Activated CD4-positive, alpha-beta memory T cell treated with anti-CD3 and anti-CD28 coated beads, Interleukin-2, amount 10 ng/mL, durations not matched to agents 7 days and 5 days (primary cell): ENCODE data around the gene RASL10A. TPM values are rescaled to one million over a fixed set of nuclear protein-coding genes. Genes with fewer than 3 reads are reported as not detected.

ENCODE experiments used
- CTCF ChIA-PET: fragments of 350-600 bp; sonication (Branson Sonifier 250); formaldehyde crosslinking; loops from one replicate; lab custom pipeline; 2021; ENCODE audit warnings: antibody characterized with exemption, inconsistent platforms; lab: Charles Lee
- POLR2A ChIA-PET: fragments of 350-600 bp; sonication (Branson Sonifier 250); formaldehyde crosslinking; loops from one replicate; lab custom pipeline; 2021; ENCODE audit warnings: antibody characterized with exemption; lab: Charles Lee
- DNase-seq: peaks from one replicate; pipeline ENCODE4 v3.0.0-alpha.2; 2020
- H3K27ac Mint-ChIP-seq: one replicate; pipeline ENCODE4 v1.8.0; 2021; ENCODE audit warnings: mild to moderate bottlenecking, mixed read lengths
- H3K27me3 Mint-ChIP-seq: one replicate; pipeline ENCODE4 v1.8.0; 2021; ENCODE audit warnings: mixed read lengths
- H3K36me3 Mint-ChIP-seq: one replicate; pipeline ENCODE4 v1.8.0; 2021; ENCODE audit warnings: low read depth, mixed read lengths
- H3K4me1 Mint-ChIP-seq: one replicate; pipeline ENCODE4 v1.8.0; 2021; ENCODE audit warnings: mixed read lengths
- H3K4me3 Mint-ChIP-seq: one replicate; pipeline ENCODE4 v1.8.0; 2021; ENCODE audit warnings: mild to moderate bottlenecking, mixed read lengths
- H3K9me3 Mint-ChIP-seq: one replicate; pipeline ENCODE4 v1.8.0; 2021; ENCODE audit warnings: mixed read lengths
- total RNA-seq, 2 experiments: library from RNA; stranded (reverse); gene quantifications; one replicate each; pipeline ENCODE4 v1.2.3, GENCODE V29; 2021

Gene RASL10A
- total RNA-seq, 2 experiments from 2014 or later, result 0.38 to 0.78 TPM

DNA sequence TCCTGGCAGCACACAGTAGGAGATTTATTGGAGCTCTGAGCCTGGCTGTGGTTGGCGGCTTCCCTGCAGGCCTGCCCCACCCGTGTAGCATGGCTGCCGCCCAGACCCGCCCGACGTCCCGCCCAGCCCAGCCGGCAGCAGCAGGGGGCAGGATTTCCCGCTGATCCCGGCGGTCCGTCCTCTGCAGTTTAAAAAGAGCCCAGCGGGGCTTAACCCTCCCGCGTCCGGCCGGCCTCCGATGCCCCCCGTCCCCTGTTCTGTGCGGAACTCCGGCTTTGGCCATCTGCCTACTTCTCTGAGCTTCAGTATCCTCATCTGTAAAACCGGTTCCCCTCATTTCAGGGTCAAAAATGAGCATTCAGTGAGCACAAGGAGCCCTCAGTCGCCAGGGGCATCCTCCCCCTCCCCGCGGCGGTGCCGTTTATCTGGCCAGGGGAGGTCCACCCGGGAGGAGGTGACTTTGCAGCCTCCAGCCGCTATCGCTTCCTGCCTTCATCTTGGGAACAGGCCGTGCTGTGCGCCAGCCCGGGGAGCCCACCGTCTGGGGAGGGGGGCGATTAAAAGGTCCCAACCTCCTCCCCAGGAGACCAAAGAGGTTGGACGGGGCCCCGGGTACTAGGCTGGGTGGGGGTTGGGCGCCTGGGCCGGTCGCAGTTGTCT is 9.2 kb downstream of the RASL10A start, which contains the start of gene GAS2L1:
Gene GAS2L1, plus strand, starts transcription at position 476 of the 660 bp plus-strand sequence. CDS start 1,456 bp downstream, outside the sequence.
- ChIA-PET POLR2A (interaction anchor here (0.6 to 2.3 kb wide), 10 partner anchors 8 to 82 kb away, joined by 3 to 9 read pairs (median 4); partner anchors contain the start of genes AP1B1 and EWSR1), CTCF (interaction anchor here (0.7 to 1.4 kb wide), 7 partner anchors 10 to 1829 kb away, joined by 3 to 6 read pairs (median 4); no protein-coding TSS in a partner anchor)

DNA sequence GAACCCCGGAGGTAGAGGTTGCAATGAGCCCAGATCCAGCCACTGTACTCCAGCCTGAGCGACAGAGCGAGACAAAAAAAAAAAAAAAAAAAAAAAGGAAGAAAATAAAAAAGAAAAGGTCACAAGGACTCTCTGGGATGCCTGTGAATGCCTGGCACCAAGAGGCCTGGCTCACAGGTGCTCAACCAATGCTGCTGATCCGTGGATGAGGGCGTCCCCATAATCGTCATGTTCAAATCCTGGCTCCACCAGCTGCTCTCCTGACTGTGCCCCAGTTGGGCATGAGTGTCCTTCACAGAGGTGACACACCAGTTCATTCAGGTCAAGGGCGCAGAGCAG is 9.7 kb downstream of the RASL10A start:
- DNase-seq, result no peak
- CTCF ChIA-PET, result interaction anchor here (0.7 to 1.4 kb wide), 8 partner anchors 11 to 1829 kb away, joined by 3 to 6 read pairs (median 4); no protein-coding TSS in a partner anchor
- peaks cover 4% of the 10 kb centered on the region for H3K27me3 Mint-ChIP-seq
- H3K4me1 Mint-ChIP-seq, result peaks cover 45% of the 10 kb centered on the region
- peak overlapping the region; percentile 72 for H3K4me3 Mint-ChIP-seq
- H3K36me3 Mint-ChIP-seq, result peaks cover 13% of the 10 kb centered on the region
- no peaks in the 10 kb centered on the region for H3K9me3 Mint-ChIP-seq
- H3K27ac Mint-ChIP-seq, result no peak overlapping the region
- POLR2A ChIA-PET, result interaction anchor here (0.6 to 2.3 kb wide), 10 partner anchors 8 to 82 kb away, joined by 3 to 9 read pairs (median 4); partner anchors contain the start of genes AP1B1 and EWSR1

More for the DNA sequence above, 9.2 kb downstream of the RASL10A start, which contains the start of gene GAS2L1:
- Mint-ChIP-seq H3K27ac (peak within 1 kb of the TSS; percentile 62), H3K4me1 (peaks cover 47% of the 10 kb centered on the region), H3K9me3 (no peaks in the 10 kb centered on the region), H3K27me3 (peaks cover 4% of the 10 kb centered on the region), H3K36me3 (peaks cover 8% of the 10 kb centered on the region), H3K4me3 (peak within 1 kb of the TSS; percentile 79)
- DNase-seq, result peak; percentile 74

DNA sequence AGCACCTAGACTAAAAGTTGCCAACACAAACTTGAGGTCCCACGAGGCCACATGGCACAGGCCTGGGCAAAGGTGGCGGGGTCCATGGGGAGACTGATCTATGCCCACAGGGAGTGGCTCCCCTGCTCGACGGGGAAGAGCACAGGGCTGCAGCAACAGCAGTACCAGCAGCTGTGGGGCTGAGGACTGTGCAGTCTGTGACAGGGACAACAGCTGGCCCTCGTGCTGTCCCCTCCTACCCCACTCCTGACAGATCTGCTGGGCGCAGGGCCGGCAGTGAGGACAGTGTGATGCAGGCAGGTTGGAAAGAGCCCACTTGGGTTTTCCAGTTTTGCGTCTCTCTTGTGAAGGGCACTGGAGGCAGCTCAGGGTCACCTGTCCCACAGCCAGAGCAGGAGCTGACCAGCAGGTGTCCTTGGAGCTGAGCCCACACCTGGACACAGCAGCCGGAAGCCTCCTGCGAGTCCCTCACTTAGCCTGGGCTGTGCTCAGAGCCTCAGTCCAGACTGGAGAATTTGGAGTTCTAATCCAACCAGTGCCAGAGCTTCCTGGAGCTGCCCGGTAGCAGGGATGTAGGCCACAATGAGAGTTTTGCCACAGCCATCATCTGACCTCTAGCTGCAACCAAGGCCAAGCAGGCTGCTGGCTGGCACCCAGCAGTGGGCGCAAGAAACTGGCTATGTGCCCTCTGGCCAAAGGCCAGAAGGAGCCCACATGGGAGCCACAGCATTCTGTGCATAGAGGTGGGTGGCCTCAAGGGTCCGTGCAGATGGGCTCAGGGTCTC is 12.6 kb downstream of the RASL10A start:
- Mint-ChIP-seq H3K27ac (no peak overlapping the region), H3K9me3 (no peaks in the 10 kb centered on the region), H3K4me3 (no peak overlapping the region), H3K4me1 (peaks cover 20% of the 10 kb centered on the region), H3K27me3 (peaks cover 4% of the 10 kb centered on the region), H3K36me3 (peaks cover 31% of the 10 kb centered on the region)
- ChIA-PET POLR2A (interaction anchor here (1.0 to 2.4 kb wide), 6 partner anchors 9 to 36 kb away, joined by 3 to 7 read pairs (median 4); no protein-coding TSS in a partner anchor), CTCF (interaction anchor here (1.1 to 1.9 kb wide), 4 partner anchors 8 to 14 kb away, joined by 3 to 6 read pairs (median 5); no protein-coding TSS in a partner anchor)
- DNase-seq, result no peak

DNA sequence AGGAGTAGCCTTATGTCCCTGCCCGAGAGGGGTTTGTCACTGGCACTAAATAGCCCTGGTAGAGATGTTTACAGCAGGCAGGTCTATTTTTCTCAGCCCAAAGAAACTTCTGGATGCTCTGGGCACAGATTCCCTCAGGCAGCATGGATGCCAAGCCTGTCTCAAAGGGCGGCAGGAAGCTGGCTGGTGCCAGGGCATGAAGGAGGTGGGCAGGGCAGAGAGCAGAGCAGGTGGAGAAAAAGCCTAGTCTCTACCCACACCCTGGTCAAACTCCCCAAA is 13.2 kb downstream of the RASL10A start:
- Mint-ChIP-seq H3K9me3 (no peaks in the 10 kb centered on the region), H3K27ac (no peak overlapping the region), H3K36me3 (peaks cover 33% of the 10 kb centered on the region), H3K27me3 (peaks cover 4% of the 10 kb centered on the region), H3K4me1 (peaks cover 15% of the 10 kb centered on the region), H3K4me3 (no peak overlapping the region)
- ChIA-PET CTCF (interaction anchor here (1.5 kb wide), 1 partner anchor 15 kb away, joined by 3 read pairs; no protein-coding TSS in a partner anchor), POLR2A (interaction anchor here (0.6 to 2.4 kb wide), 4 partner anchors 11 to 24 kb away, joined by 3 to 7 read pairs (median 4); no protein-coding TSS in a partner anchor)
- DNase-seq, result no peak

DNA sequence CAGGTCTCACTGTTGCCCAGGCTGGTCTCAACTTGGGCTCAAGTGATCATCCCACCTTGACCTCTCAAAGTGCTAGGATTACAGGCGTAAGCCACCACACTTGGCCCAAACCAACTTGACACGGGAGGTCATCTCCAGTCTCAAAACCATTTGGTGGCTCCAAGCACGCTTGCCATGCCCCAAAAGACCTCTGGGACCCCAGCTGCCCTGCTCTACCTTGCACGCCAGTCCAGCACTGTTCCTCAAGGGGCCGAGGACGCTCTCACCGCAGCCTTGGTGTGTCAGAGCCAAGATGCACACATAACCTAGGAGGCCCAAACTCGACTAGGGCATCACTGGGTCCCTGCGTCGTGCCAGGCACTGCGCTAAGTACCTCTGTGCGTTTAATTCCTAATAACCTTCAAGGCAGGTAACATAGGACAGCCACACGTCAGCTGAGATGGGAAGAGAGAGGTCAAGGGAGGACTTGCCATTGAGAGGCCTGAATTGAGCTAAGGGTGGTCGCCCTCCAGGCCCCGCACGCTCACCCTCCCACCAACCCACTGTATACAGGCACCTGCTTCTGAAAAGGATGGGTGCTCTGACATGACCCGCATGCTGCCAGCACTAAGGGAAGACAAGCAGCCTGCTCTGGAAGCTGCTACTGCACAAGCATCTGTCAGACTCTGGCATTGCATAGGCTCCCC is 13.6 kb downstream of the RASL10A start:
- H3K27me3 Mint-ChIP-seq, result peaks cover 4% of the 10 kb centered on the region
- H3K36me3 Mint-ChIP-seq, result peaks cover 37% of the 10 kb centered on the region
- ChIA-PET CTCF (no interaction called here), POLR2A (interaction anchor here (0.6 to 2.4 kb wide), 11 partner anchors 11 to 57 kb away, joined by 3 to 7 read pairs (median 4); partner anchors contain the start of gene EWSR1)
- H3K9me3 Mint-ChIP-seq, result no peaks in the 10 kb centered on the region
- DNase-seq, result no peak
- H3K4me1 Mint-ChIP-seq, result peaks cover 14% of the 10 kb centered on the region
- H3K4me3 Mint-ChIP-seq, result no peak overlapping the region
- H3K27ac Mint-ChIP-seq, result peak overlapping the region; percentile 44

DNA sequence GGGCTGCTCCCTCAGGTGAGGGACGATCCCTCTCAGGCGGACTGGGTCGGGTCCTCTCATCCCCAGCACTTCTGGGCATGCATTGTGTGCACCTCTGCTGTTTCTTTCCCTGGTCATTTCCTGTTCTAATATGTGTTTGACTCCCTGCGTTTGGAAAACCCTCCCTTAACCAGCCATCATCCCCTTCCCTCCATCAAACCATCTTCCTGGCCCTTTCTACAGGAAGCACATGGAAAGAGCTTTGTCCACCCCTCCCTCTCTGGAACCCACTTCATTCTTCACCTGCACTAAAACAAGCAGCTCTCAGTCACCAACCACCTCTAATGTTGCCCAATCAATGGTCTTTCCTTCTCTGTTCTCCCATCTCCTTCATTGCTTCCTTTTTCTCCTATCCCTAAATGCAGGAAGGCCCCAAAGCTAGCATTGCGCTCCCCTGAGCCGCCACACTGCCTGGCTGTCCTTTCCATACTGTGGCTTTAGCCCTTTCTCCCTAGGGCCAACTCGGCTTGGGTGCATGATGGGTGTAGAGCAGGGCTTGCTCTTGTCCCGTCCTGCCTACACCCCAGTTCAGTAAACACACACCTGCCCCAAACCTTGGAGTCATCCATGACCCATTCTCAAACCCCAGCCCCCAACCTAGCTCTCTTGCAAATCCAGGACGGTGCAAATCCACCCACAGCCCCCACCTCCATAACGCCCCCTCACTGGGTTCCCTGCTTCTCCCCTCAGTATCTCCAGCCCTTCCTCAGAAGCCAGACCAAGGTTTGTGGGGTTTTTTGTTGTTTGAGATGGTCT is 14.5 kb downstream of the RASL10A start:
- no peak overlapping the region for H3K4me3 Mint-ChIP-seq
- H3K9me3 Mint-ChIP-seq, result no peaks in the 10 kb centered on the region
- DNase-seq, result no peak
- ChIA-PET POLR2A (interaction anchor here (1.1 to 1.7 kb wide), 9 partner anchors 10 to 58 kb away, joined by 3 to 5 read pairs (median 4); partner anchors contain the start of gene EWSR1), CTCF (no interaction called here)
- peaks cover 42% of the 10 kb centered on the region for H3K36me3 Mint-ChIP-seq
- H3K27ac Mint-ChIP-seq, result peak overlapping the region; percentile 61
- H3K27me3 Mint-ChIP-seq, result peaks cover 4% of the 10 kb centered on the region
- peaks cover 8% of the 10 kb centered on the region for H3K4me1 Mint-ChIP-seq

DNA sequence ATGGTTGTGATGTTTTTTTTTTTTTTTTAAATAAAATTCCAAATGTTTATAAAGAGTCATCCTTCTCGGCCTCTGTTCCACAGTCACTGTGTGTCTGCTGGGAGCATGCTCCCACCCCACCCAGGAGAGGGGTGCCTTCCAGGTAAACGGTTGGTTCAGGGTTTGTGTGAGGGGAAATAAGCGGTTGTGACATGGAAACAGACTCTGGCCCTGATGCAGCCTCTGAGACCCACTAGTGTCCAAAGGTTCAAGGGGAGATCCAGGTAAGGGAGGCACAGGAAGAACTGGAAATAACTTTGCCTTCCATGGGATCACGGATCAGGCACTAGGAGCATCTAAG is 15.1 kb downstream of the RASL10A start:
- peaks cover 48% of the 10 kb centered on the region for H3K36me3 Mint-ChIP-seq
- DNase-seq, result no peak
- no peak overlapping the region for H3K4me3 Mint-ChIP-seq
- H3K9me3 Mint-ChIP-seq, result no peaks in the 10 kb centered on the region
- H3K27me3 Mint-ChIP-seq, result peaks cover 2% of the 10 kb centered on the region
- POLR2A ChIA-PET, result interaction anchor here (1.1 to 1.6 kb wide), 4 partner anchors 14 to 58 kb away, joined by 3 to 5 read pairs (median 4); no protein-coding TSS in a partner anchor
- no peak overlapping the region for H3K27ac Mint-ChIP-seq
- peaks cover 6% of the 10 kb centered on the region for H3K4me1 Mint-ChIP-seq
- CTCF ChIA-PET, result no interaction called here

DNA sequence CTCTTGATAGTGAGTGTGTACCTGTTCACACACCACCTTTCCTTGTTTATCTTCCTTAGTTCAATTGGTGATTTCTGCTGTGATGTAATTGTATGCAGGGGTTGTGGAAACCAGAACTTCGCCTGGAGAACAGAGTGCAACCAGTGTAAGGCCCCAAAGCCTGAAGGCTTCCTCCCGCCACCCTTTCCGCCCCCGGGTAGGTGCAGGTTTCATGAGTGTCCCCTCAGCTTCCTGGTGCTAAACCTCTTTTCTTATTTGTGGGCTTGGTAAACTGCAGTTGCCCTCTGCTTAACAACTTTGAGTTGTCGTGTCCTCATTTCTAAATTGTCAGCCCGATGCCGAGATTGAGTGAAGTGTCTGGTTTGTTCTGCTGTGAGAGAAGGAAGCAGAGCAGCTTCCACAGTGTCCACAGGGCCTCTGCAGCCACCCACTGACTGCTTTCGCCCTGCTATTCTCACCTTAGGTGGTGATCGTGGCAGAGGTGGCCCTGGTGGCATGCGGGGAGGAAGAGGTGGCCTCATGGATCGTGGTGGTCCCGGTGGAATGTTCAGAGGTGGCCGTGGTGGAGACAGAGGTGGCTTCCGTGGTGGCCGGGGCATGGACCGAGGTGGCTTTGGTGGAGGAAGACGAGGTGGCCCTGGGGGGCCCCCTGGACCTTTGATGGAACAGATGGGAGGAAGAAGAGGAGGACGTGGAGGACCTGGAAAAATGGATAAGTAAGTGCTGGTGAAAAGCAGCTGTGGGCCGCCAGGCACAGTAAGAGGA is 16.2 kb downstream of the RASL10A start:
- ChIA-PET POLR2A (no interaction called here), CTCF (no interaction called here)
- Mint-ChIP-seq H3K27me3 (no peaks in the 10 kb centered on the region), H3K27ac (peak overlapping the region; percentile 31), H3K9me3 (no peaks in the 10 kb centered on the region), H3K4me1 (peaks cover 4% of the 10 kb centered on the region), H3K4me3 (no peak overlapping the region), H3K36me3 (peaks cover 55% of the 10 kb centered on the region)
- DNase-seq, result no peak

DNA sequence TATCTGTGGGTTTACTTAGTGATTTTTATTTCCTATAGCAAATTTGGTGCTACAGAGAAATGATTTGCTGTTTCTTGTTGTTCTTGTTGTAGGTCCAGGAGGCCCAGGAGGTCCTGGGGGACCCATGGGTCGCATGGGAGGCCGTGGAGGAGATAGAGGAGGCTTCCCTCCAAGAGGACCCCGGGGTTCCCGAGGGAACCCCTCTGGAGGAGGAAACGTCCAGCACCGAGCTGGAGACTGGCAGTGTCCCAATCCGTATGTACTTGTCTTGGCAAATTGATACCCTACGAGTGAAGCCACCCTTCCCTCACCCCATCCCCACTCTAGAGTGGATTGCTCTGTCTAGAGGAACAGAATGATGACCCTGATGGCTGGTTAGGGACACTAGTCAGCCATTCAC is 16.9 kb downstream of the RASL10A start:
- H3K27me3 Mint-ChIP-seq, result no peaks in the 10 kb centered on the region
- ChIA-PET POLR2A (no interaction called here), CTCF (no interaction called here)
- no peak overlapping the region for H3K4me3 Mint-ChIP-seq
- H3K27ac Mint-ChIP-seq, result no peak overlapping the region
- H3K4me1 Mint-ChIP-seq, result peaks cover 4% of the 10 kb centered on the region
- no peak for DNase-seq
- no peaks in the 10 kb centered on the region for H3K9me3 Mint-ChIP-seq
- H3K36me3 Mint-ChIP-seq, result peaks cover 61% of the 10 kb centered on the region

DNA sequence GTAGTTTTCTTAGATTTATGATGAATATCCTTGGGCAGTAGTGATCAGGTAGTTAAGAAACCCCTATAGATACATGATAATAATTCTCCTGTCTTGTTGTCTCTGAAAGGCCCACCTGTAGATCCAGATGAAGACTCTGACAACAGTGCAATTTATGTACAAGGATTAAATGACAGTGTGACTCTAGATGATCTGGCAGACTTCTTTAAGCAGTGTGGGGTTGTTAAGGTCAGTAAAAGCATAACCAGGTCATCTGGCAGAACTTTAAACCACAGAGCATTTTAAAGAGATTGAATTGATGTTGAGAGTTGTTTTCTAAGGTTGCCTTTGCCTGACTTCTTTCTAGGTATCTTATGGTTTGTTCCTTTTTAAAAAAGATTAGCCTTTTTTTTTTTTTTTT is 23.1 kb downstream of the RASL10A start:
- no peak overlapping the region for H3K27ac Mint-ChIP-seq
- no peaks in the 10 kb centered on the region for H3K27me3 Mint-ChIP-seq
- ChIA-PET POLR2A (interaction anchor here (1.2 kb wide), 1 partner anchor 11 kb away, joined by 3 read pairs; no protein-coding TSS in a partner anchor), CTCF (no interaction called here)
- H3K9me3 Mint-ChIP-seq, result no peaks in the 10 kb centered on the region
- H3K4me1 Mint-ChIP-seq, result peaks cover 7% of the 10 kb centered on the region
- no peak overlapping the region for H3K4me3 Mint-ChIP-seq
- peaks cover 82% of the 10 kb centered on the region for H3K36me3 Mint-ChIP-seq
- no peak for DNase-seq

DNA sequence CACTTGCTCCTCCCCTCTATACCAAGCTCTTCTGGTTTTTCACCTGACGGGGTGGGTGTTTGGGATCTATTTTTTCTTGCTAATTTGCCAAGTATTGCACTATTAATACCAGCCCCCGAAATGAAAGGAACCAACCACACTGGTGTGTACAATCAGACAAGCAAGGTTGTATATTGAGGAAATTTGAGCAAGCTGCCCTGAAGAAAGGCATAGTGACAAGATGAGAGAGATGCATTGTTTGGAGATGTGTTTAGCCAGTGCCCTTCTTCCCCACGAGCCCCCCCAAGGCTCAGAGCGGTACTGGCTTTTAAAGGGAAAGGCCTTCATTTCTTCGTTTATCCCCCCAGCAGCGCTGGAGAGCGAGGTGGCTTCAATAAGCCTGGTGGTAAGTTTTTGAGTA is 24.3 kb downstream of the RASL10A start:
- POLR2A ChIA-PET, result interaction anchor here (1.0 to 1.2 kb wide), 3 partner anchors 10 to 18 kb away, joined by 3 read pairs; no protein-coding TSS in a partner anchor
- no peak for DNase-seq
- no peaks in the 10 kb centered on the region for H3K27me3 Mint-ChIP-seq
- H3K36me3 Mint-ChIP-seq, result peaks cover 85% of the 10 kb centered on the region
- H3K4me3 Mint-ChIP-seq, result no peak overlapping the region
- no peaks in the 10 kb centered on the region for H3K9me3 Mint-ChIP-seq
- H3K27ac Mint-ChIP-seq, result no peak overlapping the region
- H3K4me1 Mint-ChIP-seq, result peaks cover 9% of the 10 kb centered on the region
- CTCF ChIA-PET, result no interaction called here
